Limb (tissue), 2 donors: ENCODE results near the gene FAM168A.

ENCODE experiments used
- DNase-seq, 2 donors: peaks; one replicate each; pipeline ENCODE4 v3.0.0-alpha.2; 2016; ENCODE audit errors: extremely low spot score in 2 of 2

FAM168A gene

DNA sequence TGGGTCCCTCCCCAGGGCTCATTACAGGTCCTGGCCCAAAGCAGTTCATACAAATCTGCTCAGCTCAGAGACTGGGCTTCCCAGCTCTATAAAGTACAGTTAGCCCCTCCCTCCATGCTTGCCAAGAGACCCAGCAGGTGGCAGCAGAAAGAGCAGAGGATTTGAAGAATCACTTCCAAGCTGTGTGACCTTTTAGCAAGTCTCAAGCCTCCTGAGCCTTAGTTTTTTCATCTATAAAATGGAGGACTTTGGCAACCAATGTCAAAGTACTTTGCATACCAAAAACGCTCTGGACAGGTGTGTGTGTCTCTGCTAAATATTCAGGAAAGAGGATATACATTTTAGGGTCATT lies 195.1 kb downstream of the FAM168A start:
- no peak for DNase-seq

- no peak for DNase-seq
These were observed 195.7 kb downstream of the FAM168A start for GRCh38 chr11:73401924-73402833.

GRCh38 chr11:73401217-73401923 lies 196.5 kb downstream of the FAM168A start:
- DNase-seq = no peak

DNA sequence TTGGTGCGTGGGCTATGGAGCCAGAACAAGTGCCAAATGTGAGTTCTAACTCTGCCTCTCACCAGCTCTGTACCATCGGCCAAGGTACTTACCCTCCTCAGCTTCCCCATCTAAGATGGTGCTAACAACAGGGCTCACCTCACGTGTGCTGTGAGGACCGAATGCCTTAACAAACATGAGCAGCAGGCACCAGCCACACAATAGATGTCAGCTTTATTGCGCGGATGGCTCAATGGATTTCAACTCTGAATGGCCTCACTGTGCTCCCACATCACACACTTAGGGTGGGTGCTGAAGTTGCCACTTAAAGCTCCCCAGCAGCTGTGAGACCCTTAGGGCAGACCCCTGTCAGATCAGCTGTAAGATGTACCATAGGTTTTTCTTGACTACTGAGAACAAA lies 197.6 kb downstream of the FAM168A start:
- no peak for DNase-seq

GRCh38 chr11:73399636-73400035 lies 198.3 kb downstream of the FAM168A start:
- peak in 1 of 2 donors; percentile 26 for DNase-seq

DNA sequence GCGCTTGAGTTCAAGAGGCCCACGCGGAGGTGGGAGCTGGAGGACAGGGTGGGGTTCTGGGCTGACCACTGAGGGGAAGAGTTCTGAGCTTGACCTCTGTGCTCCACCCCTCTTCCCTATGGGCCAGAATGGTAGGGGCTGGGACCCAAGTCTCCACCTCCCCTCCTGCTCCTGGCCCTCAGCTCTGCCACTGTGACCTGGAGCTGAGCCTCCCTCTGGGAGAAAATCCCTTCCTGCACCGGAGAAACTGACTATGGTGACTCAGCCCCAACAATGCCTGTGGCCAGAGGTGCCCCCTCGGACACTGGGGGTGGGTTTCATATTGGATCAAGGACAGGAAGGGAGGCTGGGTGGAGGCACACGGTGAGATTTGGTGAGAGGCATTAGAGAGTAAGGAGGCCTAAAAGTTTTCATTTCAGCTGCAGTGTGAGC lies 198.7 kb downstream of the FAM168A start:
- no peak for DNase-seq

DNA sequence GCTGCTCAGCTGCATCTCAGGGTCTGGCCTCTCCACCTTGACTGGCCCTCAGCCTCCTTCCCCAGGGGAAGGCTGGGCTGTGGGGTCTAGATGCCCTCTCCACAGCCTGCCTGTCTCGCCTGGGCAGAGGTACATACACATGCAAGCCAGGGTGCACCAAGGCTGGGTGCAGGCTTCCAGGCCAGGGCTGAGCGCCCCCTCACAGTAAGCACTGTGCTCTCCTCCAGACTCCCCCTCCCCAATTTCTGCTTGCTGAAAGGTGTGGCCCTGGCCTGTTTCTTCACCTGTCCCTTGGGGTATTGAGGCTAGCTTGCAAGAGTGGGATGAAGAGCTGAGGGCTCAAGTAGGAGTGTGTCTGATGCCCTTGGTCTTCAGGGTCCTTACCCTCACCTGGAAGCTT lies 199.2 kb downstream of the FAM168A start:
- peak in 1 of 2 donors; percentile 30 for DNase-seq

GRCh38 chr11:73398132-73398526 lies 199.8 kb downstream of the FAM168A start:
- no peak for DNase-seq

- peak in 1 of 2 donors; percentile 24 for DNase-seq
These were observed 200.3 kb downstream of the FAM168A start for GRCh38 chr11:73397468-73398131.

GRCh38 chr11:73396985-73397384 lies 200.9 kb downstream of the FAM168A start:
- DNase-seq = no peak

GRCh38 chr11:73396251-73396930 lies 201.5 kb downstream of the FAM168A start:
- no peak for DNase-seq

GRCh38 chr11:73395297-73396208 lies 202.4 kb downstream of the FAM168A start:
- DNase-seq = peak in 1 of 2 donors; percentile 29

- peak in 1 of 2 donors; percentile 24 for DNase-seq
These were observed 203.3 kb downstream of the FAM168A start for GRCh38 chr11:73394416-73395296.

GRCh38 chr11:73393479-73394415 lies 204.2 kb downstream of the FAM168A start:
- DNase-seq = peak; percentile 39 to 83

GRCh38 chr11:73393011-73393380 lies 204.9 kb downstream of the FAM168A start:
- DNase-seq = no peak

DNA sequence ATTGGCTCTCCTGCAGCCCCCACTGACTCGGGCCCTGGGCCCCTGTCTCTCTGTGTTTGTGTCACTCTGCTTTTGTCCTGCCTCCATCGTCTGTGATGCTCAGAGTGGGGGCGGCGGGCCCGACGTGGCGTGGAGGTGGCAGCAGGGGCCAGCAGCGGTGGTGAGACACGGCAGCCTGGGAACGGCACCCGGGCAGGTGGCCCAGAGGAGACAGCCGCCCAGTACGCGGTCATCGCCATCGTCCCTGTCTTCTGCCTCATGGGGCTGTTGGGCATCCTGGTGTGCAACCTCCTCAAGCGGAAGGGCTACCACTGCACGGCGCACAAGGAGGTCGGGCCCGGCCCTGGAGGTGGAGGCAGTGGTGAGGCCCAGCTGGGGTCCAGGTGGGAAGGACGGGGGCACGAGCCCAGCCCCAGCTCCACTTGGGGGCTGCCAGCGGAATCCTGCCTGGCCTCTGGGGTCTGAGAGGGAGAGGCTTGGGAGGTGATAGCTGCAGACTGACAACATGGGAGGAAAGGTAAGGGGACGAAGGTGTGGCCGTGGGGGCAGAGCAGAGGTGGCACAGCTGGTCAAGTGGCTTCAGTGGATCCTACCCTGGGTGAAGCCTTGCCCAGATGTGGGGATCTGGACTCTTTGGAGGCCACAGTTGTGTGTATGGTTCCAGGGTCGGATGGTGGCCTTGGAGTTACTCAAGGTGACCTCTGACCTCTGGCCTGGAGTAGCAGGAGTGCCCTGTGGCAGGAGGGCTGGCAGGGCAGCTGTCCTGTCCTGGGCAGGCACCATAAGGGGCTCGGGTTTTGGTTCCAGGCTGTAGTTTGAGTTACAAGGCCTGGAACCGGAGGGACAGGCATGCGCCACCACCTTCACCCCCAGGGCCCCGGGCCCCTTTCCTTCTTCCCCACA lies 205.6 kb downstream of the FAM168A start:
- no peak for DNase-seq

DNA sequence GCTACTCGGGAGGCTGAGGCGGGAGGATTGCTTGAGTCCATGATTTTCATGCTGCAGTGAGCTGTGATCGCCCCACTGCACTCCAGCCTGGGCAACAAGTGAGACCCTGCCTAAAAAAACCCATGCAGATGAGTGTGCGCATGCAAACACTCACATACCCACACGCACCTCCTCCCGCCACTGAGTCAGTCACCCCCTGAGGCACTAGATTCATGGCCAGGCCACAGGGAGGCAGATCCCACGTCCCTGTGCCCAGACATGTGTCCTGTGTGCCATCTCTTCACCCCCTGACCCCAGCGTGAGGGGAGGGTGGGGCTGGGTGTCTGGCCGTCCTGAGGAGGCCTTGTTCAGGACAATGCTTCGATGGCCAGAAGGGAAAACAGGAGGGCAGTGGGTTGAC lies 206.2 kb downstream of the FAM168A start:
- no peak for DNase-seq
